Stomach (tissue), 9 donors: Measurements from ENCODE around the gene CEMIP. TPM values are rescaled to one million over a fixed set of nuclear protein-coding genes. Genes with fewer than 3 reads are reported as not detected.

ENCODE experiments used
- DNase-seq, 2 donors: peaks; one replicate each; pipeline versions ENCODE4 v3.0.0 to v3.0.0-alpha.2; 2013 to 2019
- H3K27ac ChIP-seq, 5 donors: fragments of 200-600 bp in 4 of 5; sonication (generic) in 4 of 5; one replicate each; pipeline ENCODE4 v1.5.1; 2013 to 2019; ENCODE audit warnings: mild to moderate bottlenecking in 1 of 5, moderate library complexity in 1 of 5
- H3K27me3 ChIP-seq, 3 donors: fragments of 200-600 bp; sonication (generic); one replicate each; pipeline ENCODE4 v1.5.1; 2017 to 2019; ENCODE audit warnings: mixed run types in 1 of 3
- H3K36me3 ChIP-seq, 4 donors: fragments of 200-600 bp; sonication (generic); 1 replicate in 3 of 4; 2 replicates in 1 of 4; pipeline ENCODE4 v1.5.1; 2016 to 2019
- H3K4me1 ChIP-seq, 4 donors: fragments of 200-600 bp; sonication (generic); one replicate each; pipeline ENCODE4 v1.5.1; 2016 to 2019
- H3K4me3 ChIP-seq, 4 donors: fragments of 200-600 bp; sonication (generic) in 3 of 4; one replicate each; pipeline ENCODE4 v1.5.1; 2016 to 2019; ENCODE audit warnings: mild to moderate bottlenecking in 1 of 4
- H3K9me3 ChIP-seq, 4 donors: fragments of 200-600 bp; sonication (generic); one replicate each; pipeline ENCODE4 v1.5.1; 2016 to 2019
- CTCF ChIP-seq, 7 experiments: fragments of 450-650 bp in 4 of 7; fragments of 200-600 bp in 3 of 7; sonication (generic) in 3 of 7; IDR thresholded peaks; one replicate each; pipeline ENCODE4 v1.5.1; 2016 to 2019; ENCODE audit warnings: antibody characterized with exemption in 7 of 7, control low read depth in 2 of 7, mild to moderate bottlenecking in 1 of 7
- EP300 ChIP-seq: sonication (generic); formaldehyde crosslinking; IDR thresholded peaks from one replicate; pipeline ENCODE4 v1.6.1; 2017; ENCODE audit warnings: antibody characterized with exemption
- POLR2A ChIP-seq, 4 donors: fragments of 450-650 bp; IDR thresholded peaks; one replicate each; pipeline ENCODE4 v1.6.1; 2016; ENCODE audit warnings: antibody characterized with exemption in 4 of 4, control low read depth in 2 of 4, mild to moderate bottlenecking in 1 of 4, moderate library complexity in 1 of 4
- POLR2AphosphoS5 ChIP-seq, 3 donors: sonication (generic); formaldehyde crosslinking; IDR thresholded peaks; one replicate each; pipeline ENCODE4 v1.6.1; 2016; ENCODE audit warnings: antibody characterized with exemption in 3 of 3
- WGBS, 5 donors: extraction: QIAGEN DNeasy Blood & Tissue Kit in 3 of 5; methylation state at CpG; one replicate each; pipeline versions ENCODE4 v1.1.5 to v1.1.7; 2013 to 2018; 5-methylcytosine and 5-hydroxymethylcytosine counted together
- intact Hi-C: fragments of 100-400 bp; cut with DNase I; formaldehyde crosslinking; loops from one replicate; pipeline ENCODE4 v1.15.1; 2023; ENCODE audit warnings: low total_unique reads
- polyA plus RNA-seq, 3 donors: library from polyadenylated mRNA; stranded (reverse); fragments of 200-250 nt; gene quantifications; one replicate each; pipeline ENCODE4 v1.2.3, GENCODE V29; 2013
- total RNA-seq, 5 donors: library from RNA; depleted of rRNA; stranded (reverse); fragments of >200 nt; gene quantifications; one replicate each; pipeline versions ENCODE4 v1.1.0 to v1.2.3, GENCODE V29; 2014 to 2016
- donor health status: healthy with polysubstance abuse.
- donor health status: Bipolar disorder and iron deficiency.
- donor health status: healthy.

CEMIP gene
- total and polyA plus RNA-seq, 8 donors, result 0.53 to 2.6 (median 1.4) TPM; not detected in 4

GRCh38 chr15:80940331-80940730, 161.2 kb downstream of the CEMIP start:
- no peak overlapping the region for H3K4me3 ChIP-seq
- no peak overlapping the region for H3K27ac ChIP-seq
- intact Hi-C loops, result no loop called here
- TF ChIP-seq CTCF (IDR thresholded peaks at IDR 0.05) (no peak), POLR2AphosphoS5 (IDR thresholded peaks at IDR 0.05) (no peak), EP300 (no peak), POLR2A (IDR thresholded peaks at IDR 0.05) (no peak)
- no peak for DNase-seq
- WGBS, 5 donors, result 88 to 94% (median 91%) methylated on average over 4 of the region's 4 CpGs
- peaks cover 15 to 68% (median 57%) of the 10 kb centered on the region in 4 donors for H3K36me3 ChIP-seq
- no peaks in the 10 kb centered on the region for H3K27me3 ChIP-seq
- no peaks in the 10 kb centered on the region for H3K9me3 ChIP-seq
- H3K4me1 ChIP-seq, result peaks cover 0 to 7% (median 0%) of the 10 kb centered on the region in 4 donors

- H3K4me1 ChIP-seq, result peaks cover 0 to 7% (median 0%) of the 10 kb centered on the region in 4 donors
- no peaks in the 10 kb centered on the region for H3K9me3 ChIP-seq
- 93 to 97% (median 95%) methylated on average over 5 to 6 of the region's 6 CpGs for WGBS, 5 donors
- H3K4me3 ChIP-seq, result no peak overlapping the region
- intact Hi-C loops, result no loop called here
- H3K27me3 ChIP-seq, result no peaks in the 10 kb centered on the region
- H3K36me3 ChIP-seq, result peaks cover 15 to 73% (median 62%) of the 10 kb centered on the region in 4 donors
- no peak for DNase-seq
- TF ChIP-seq POLR2A (IDR thresholded peaks at IDR 0.05) (no peak), CTCF (IDR thresholded peaks at IDR 0.05) (no peak)
- H3K27ac ChIP-seq, result no peak overlapping the region
These were observed 161.7 kb downstream of the CEMIP start for GRCh38 chr15:80940851-80941250.

GRCh38 chr15:80942266-80942665, 163.1 kb downstream of the CEMIP start:
- H3K4me1 ChIP-seq, result peaks cover 0 to 7% (median 0%) of the 10 kb centered on the region in 4 donors
- H3K9me3 ChIP-seq, result no peaks in the 10 kb centered on the region
- H3K4me3 ChIP-seq, result no peak overlapping the region
- TF ChIP-seq EP300 (no peak), CTCF (IDR thresholded peaks at IDR 0.05) (no peak), POLR2A (IDR thresholded peaks at IDR 0.05) (no peak), POLR2AphosphoS5 (IDR thresholded peaks at IDR 0.05) (no peak)
- intact Hi-C loops, result no loop called here
- H3K36me3 ChIP-seq, result peaks cover 18 to 81% (median 73%) of the 10 kb centered on the region in 4 donors
- no peak overlapping the region for H3K27ac ChIP-seq
- no peaks in the 10 kb centered on the region for H3K27me3 ChIP-seq
- WGBS, 5 donors, result 76 to 84% (median 82%) methylated on average over 7 of the region's 7 CpGs
- no peak for DNase-seq

- intact Hi-C loops, result no loop called here
- 78 to 95% (median 89%) methylated on average over 14 to 16 of the region's 16 CpGs for WGBS, 5 donors
- no peak for TF ChIP-seq CTCF (IDR thresholded peaks at IDR 0.05)
- no peak for TF ChIP-seq POLR2AphosphoS5 (IDR thresholded peaks at IDR 0.05)
- no peak for TF ChIP-seq POLR2A (IDR thresholded peaks at IDR 0.05)
- Histone ChIP-seq H3K4me1 (peaks cover 0 to 7% (median 0%) of the 10 kb centered on the region in 4 donors), H3K36me3 (peaks cover 22 to 88% (median 78%) of the 10 kb centered on the region in 4 donors), H3K27ac (no peak overlapping the region), H3K9me3 (no peaks in the 10 kb centered on the region), H3K27me3 (no peaks in the 10 kb centered on the region), H3K4me3 (no peak overlapping the region)
- peak in 1 of 2 donors; percentile 41 for DNase-seq
These were observed 163.8 kb downstream of the CEMIP start for GRCh38 chr15:80942746-80943565.
